Neural cell (in vitro differentiated cells): ENCODE data around the gene AEN. TPM values are rescaled to one million over a fixed set of nuclear protein-coding genes. Genes with fewer than 3 reads are reported as not detected.
A peak's percentile ranks its signal among the peaks of the same experiment; 100 is the strongest.

Source experiments
- H2AFZ ChIP-seq: fragments of 200-600, 300-800 bp; sonication (generic), shearing (Covaris generic); 2 replicates; pipeline ENCODE4 v1.6.0; 2014; ENCODE audit warnings: low read depth, mild to moderate bottlenecking, antibody characterized with exemption, low read length, moderate library complexity
- H3F3A ChIP-seq: fragments of 200-600 bp; shearing (Covaris generic); 2 replicates; pipeline ENCODE4 v1.6.1; 2016; ENCODE audit warnings: mild to moderate bottlenecking, moderate library complexity, mixed read lengths, antibody characterized with exemption, low read length; ENCODE audit not compliant: insufficient read depth, poor library complexity, severe bottlenecking
- H3K27ac ChIP-seq: fragments of 200-600, 300-800 bp; sonication (generic), shearing (Covaris generic); 2 replicates; pipeline ENCODE4 v1.5.1; 2014; ENCODE audit warnings: mild to moderate bottlenecking, low read length, moderate library complexity
- H3K27me3 ChIP-seq: fragments of 300-800, 200-600 bp; sonication (generic), shearing (Covaris generic); 2 replicates; pipeline ENCODE4 v1.6.0; 2014; ENCODE audit warnings: mild to moderate bottlenecking, low read depth, low read length, moderate library complexity; ENCODE audit not compliant: insufficient read depth
- H3K36me3 ChIP-seq: fragments of 300-800, 200-600 bp; sonication (generic), shearing (Covaris generic); 2 replicates; pipeline ENCODE4 v1.5.1; 2014; ENCODE audit warnings: mild to moderate bottlenecking, antibody characterized with exemption, low read length, moderate library complexity; ENCODE audit not compliant: insufficient read depth
- H3K4me2 ChIP-seq: fragments of 300-800, 200-600 bp; sonication (generic), shearing (Covaris generic); 2 replicates; pipeline ENCODE4 v1.6.0; 2014; ENCODE audit warnings: mild to moderate bottlenecking, low read length
- H3K4me3 ChIP-seq: fragments of 300-800, 200-600 bp; sonication (generic), shearing (Covaris generic); 2 replicates; pipeline ENCODE4 v1.5.1; 2014; ENCODE audit warnings: mild to moderate bottlenecking, low read length, moderate library complexity
- H3K79me2 ChIP-seq: fragments of 200-600 bp; shearing (Covaris generic); replicated peaks from 2 replicates; pipeline ENCODE4 v1.6.0; 2014; ENCODE audit warnings: mild to moderate bottlenecking, low read length, moderate library complexity; ENCODE audit not compliant: insufficient read depth
- H3K9ac ChIP-seq: fragments of 300-800, 200-600 bp; sonication (generic), shearing (Covaris generic); 2 replicates; pipeline ENCODE4 v1.6.1; 2016; ENCODE audit warnings: mild to moderate bottlenecking, low read length, mixed read lengths
- H3K9me2 ChIP-seq: fragments of 200-600 bp; shearing (Covaris generic); 2 replicates; pipeline ENCODE4 v1.6.1; 2016; ENCODE audit warnings: mild to moderate bottlenecking, low read length, mixed read lengths; ENCODE audit not compliant: insufficient read depth
- H3K9me3 ChIP-seq: fragments of 200-600, 300-800 bp; sonication (generic), shearing (Covaris generic); 2 replicates; pipeline ENCODE4 v1.6.1; 2016; ENCODE audit warnings: mild to moderate bottlenecking, mixed run types, low read length, moderate library complexity, mixed read lengths
- H4K20me1 ChIP-seq: fragments of 200-600 bp; shearing (Covaris generic); 2 replicates; pipeline ENCODE4 v1.6.1; 2016; ENCODE audit warnings: mild to moderate bottlenecking, mixed run types; ENCODE audit not compliant: insufficient read depth
- EP300 ChIP-seq: fragments of 450-650 bp; conservative IDR thresholded peaks from 2 replicates; pipeline ENCODE4 v1.6.1; 2014; ENCODE audit warnings: antibody characterized with exemption, mild to moderate bottlenecking, moderate library complexity; ENCODE audit not compliant: poor library complexity, severe bottlenecking
- EZH2 ChIP-seq: fragments of 200-600, 300-800 bp; shearing (Covaris generic), sonication (generic); IDR thresholded peaks from 2 replicates; pipeline ENCODE4 v1.6.1; 2014; ENCODE audit warnings: antibody characterized with exemption, low read length, borderline replicate concordance, mild to moderate bottlenecking; ENCODE audit not compliant: insufficient read depth, poor library complexity, severe bottlenecking
- MXI1 ChIP-seq: fragments of 450-650 bp; conservative IDR thresholded peaks from 2 replicates; pipeline ENCODE4 v1.6.1; 2014; ENCODE audit warnings: antibody characterized with exemption, mild to moderate bottlenecking; ENCODE audit not compliant: poor library complexity, severe bottlenecking
- POLR2AphosphoS5 ChIP-seq: IDR thresholded peaks from 2 replicates; pipeline ENCODE4 v1.6.1; 2012
- RAD21 ChIP-seq: fragments of 450-650 bp; conservative IDR thresholded peaks from 2 replicates; pipeline ENCODE4 v1.6.1; 2014; ENCODE audit warnings: antibody characterized with exemption, mild to moderate bottlenecking, moderate library complexity
- SMC3 ChIP-seq: fragments of 450-650 bp; conservative IDR thresholded peaks from 2 replicates; pipeline ENCODE4 v1.6.1; 2014; ENCODE audit warnings: antibody characterized with exemption, mild to moderate bottlenecking, moderate library complexity; ENCODE audit not compliant: poor library complexity
- TAF1 ChIP-seq: IDR thresholded peaks from 2 replicates; pipeline ENCODE4 v1.6.1; 2012; ENCODE audit warnings: low read depth
- polyA plus RNA-seq: library from polyadenylated mRNA; depleted of rRNA; stranded (reverse); fragments of >200 nt; gene quantifications from 2 replicates; pipeline ENCODE4 v1.2.3, GENCODE V29; 2014
- TF ChIP-seq, protein P1 (sequence below): fragments of 450-650 bp; IDR thresholded peaks from 2 replicates; pipeline ENCODE4 v1.5.1; 2014; ENCODE audit warnings: antibody characterized with exemption, mild to moderate bottlenecking, moderate library complexity; ENCODE audit not compliant: poor library complexity, severe bottlenecking
- TF ChIP-seq, protein P2 (sequence below): IDR thresholded peaks from 2 replicates; pipeline ENCODE4 v1.6.1; 2012; ENCODE audit warnings: borderline replicate concordance

The AEN gene
- polyA plus RNA-seq, 1 donor from 2014 or later: 17.2 TPM

DNA sequence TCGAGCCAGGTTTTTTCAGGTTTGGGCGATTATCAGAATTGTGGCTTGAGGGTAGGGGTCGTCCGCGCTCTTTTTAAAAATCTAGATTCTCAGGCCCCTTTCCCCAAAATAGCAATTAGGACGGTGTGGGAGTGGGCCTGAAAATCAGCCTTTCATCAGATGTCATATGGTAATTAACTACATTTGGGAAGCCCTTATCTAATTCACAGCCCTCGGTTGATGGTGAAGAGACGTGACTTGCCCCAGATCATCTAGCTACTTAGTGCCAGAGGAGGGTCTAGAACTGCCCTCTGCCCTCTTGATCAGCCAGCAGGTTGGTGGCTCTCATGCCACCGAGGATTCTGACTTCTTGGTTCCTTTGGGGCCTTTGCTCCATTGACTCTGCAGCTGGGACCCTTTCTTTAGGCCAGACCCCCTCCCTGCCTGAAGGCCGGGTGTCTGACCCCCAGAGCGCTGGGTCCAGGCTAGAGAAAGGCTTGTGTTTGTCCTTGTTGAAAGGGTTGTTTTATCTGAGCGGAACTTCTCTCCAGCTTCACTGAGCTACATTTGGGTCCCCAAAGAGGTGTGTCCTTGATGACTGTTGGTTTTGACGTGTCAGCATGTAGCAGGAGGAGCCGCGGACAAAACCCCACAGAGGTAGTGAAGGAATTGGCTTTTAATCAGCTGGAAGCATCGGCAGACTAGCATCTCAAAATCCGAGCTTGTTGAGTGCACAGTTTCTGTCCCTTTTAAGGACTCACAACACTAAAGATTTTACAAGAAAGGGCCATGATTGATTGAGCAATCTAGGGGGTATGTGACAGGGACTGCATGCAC is 857 bp downstream of the AEN start:
- H3F3A ChIP-seq: no peaks in the 10 kb centered on the region
- H3K9me2 ChIP-seq: no peaks in the 10 kb centered on the region
- H3K4me3 ChIP-seq: peak overlapping the region; percentile 92
- no peaks in the 10 kb centered on the region for H3K9me3 ChIP-seq
- peak overlapping the region; percentile 60 for H3K9ac ChIP-seq
- no peaks in the 10 kb centered on the region for H4K20me1 ChIP-seq
- no peak overlapping the region for H3K27ac ChIP-seq
- TF ChIP-seq POLR2AphosphoS5 (peak; percentile 12), MXI1 (no peak)
- H3K27me3 ChIP-seq: no peaks in the 10 kb centered on the region
- H2AFZ ChIP-seq: no peak overlapping the region
- no peaks in the 10 kb centered on the region for H3K36me3 ChIP-seq
- H3K79me2 ChIP-seq: peaks cover 50% of the 10 kb centered on the region
- H3K4me2 ChIP-seq: peak overlapping the region; percentile 96

DNA sequence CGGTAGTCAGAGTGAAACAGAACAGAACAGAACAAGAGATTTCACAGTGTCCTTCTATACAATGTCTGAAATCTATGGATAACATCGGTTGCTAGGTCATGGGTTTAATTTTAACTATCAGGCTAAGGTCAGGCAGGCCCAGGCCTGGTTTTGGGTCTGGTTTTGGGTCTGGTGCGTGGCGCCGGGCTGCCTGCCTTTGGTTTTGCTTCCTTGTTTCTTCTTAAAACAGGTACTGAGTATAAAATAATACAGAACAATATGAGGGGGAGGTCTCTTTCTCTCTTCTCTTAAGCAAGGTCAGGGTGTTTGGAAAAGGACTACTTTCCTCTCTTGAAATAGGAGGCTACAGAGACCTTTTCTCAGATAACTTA is 1.4 kb downstream of the AEN start:
- Histone ChIP-seq H3K9ac (peak overlapping the region; percentile 60), H4K20me1 (no peaks in the 10 kb centered on the region), H3K4me3 (peak overlapping the region; percentile 92), H3K9me2 (no peaks in the 10 kb centered on the region), H3K4me2 (peak overlapping the region; percentile 96), H3K9me3 (no peaks in the 10 kb centered on the region), H2AFZ (no peak overlapping the region), H3K36me3 (no peaks in the 10 kb centered on the region), H3K27me3 (no peaks in the 10 kb centered on the region), H3F3A (no peaks in the 10 kb centered on the region), H3K27ac (no peak overlapping the region), H3K79me2 (peaks cover 56% of the 10 kb centered on the region)
- no peak for TF ChIP-seq EP300

DNA sequence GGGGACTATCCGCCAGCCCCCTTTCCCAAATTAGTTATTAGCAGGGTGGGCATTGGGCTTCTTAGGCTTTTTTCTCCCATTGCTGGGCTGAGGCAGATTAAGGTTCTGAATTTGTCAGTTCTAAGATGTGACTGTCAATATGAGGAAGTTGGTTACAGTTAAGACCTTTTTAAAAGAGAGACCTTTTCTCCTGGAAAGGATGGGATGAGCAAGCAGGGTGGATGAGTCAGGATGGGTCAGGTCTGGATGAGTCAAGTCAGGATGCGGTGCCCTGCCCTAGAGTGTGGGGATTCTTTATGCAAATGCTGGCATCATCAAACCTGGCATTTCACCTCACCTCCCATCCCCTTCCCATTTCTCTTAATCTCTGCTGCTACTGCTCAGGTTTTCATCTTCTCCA is 1.9 kb downstream of the AEN start:
- Histone ChIP-seq H3K9ac (peak overlapping the region; percentile 60), H3K4me2 (peak overlapping the region; percentile 96), H3K9me2 (no peaks in the 10 kb centered on the region), H3K27me3 (no peaks in the 10 kb centered on the region), H3F3A (no peaks in the 10 kb centered on the region), H4K20me1 (no peaks in the 10 kb centered on the region), H2AFZ (no peak overlapping the region), H3K79me2 (peaks cover 57% of the 10 kb centered on the region), H3K9me3 (no peaks in the 10 kb centered on the region), H3K36me3 (no peaks in the 10 kb centered on the region), H3K27ac (no peak overlapping the region), H3K4me3 (peak overlapping the region; percentile 92)
- TF ChIP-seq POLR2AphosphoS5 (no peak), TAF1 (no peak), RAD21 (no peak), EP300 (no peak), MXI1 (no peak), SMC3 (no peak), EZH2 (no peak)
- TF ChIP-seq, protein P1, sequence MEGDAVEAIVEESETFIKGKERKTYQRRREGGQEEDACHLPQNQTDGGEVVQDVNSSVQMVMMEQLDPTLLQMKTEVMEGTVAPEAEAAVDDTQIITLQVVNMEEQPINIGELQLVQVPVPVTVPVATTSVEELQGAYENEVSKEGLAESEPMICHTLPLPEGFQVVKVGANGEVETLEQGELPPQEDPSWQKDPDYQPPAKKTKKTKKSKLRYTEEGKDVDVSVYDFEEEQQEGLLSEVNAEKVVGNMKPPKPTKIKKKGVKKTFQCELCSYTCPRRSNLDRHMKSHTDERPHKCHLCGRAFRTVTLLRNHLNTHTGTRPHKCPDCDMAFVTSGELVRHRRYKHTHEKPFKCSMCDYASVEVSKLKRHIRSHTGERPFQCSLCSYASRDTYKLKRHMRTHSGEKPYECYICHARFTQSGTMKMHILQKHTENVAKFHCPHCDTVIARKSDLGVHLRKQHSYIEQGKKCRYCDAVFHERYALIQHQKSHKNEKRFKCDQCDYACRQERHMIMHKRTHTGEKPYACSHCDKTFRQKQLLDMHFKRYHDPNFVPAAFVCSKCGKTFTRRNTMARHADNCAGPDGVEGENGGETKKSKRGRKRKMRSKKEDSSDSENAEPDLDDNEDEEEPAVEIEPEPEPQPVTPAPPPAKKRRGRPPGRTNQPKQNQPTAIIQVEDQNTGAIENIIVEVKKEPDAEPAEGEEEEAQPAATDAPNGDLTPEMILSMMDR: no peak
- TF ChIP-seq, protein P2, sequence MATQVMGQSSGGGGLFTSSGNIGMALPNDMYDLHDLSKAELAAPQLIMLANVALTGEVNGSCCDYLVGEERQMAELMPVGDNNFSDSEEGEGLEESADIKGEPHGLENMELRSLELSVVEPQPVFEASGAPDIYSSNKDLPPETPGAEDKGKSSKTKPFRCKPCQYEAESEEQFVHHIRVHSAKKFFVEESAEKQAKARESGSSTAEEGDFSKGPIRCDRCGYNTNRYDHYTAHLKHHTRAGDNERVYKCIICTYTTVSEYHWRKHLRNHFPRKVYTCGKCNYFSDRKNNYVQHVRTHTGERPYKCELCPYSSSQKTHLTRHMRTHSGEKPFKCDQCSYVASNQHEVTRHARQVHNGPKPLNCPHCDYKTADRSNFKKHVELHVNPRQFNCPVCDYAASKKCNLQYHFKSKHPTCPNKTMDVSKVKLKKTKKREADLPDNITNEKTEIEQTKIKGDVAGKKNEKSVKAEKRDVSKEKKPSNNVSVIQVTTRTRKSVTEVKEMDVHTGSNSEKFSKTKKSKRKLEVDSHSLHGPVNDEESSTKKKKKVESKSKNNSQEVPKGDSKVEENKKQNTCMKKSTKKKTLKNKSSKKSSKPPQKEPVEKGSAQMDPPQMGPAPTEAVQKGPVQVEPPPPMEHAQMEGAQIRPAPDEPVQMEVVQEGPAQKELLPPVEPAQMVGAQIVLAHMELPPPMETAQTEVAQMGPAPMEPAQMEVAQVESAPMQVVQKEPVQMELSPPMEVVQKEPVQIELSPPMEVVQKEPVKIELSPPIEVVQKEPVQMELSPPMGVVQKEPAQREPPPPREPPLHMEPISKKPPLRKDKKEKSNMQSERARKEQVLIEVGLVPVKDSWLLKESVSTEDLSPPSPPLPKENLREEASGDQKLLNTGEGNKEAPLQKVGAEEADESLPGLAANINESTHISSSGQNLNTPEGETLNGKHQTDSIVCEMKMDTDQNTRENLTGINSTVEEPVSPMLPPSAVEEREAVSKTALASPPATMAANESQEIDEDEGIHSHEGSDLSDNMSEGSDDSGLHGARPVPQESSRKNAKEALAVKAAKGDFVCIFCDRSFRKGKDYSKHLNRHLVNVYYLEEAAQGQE: no peak
